ENCODE measurements around the gene PCDHGC5. TPM values are rescaled to one million over a fixed set of nuclear protein-coding genes. Genes with fewer than 3 reads are reported as not detected.

PCDHGC5 gene
- total and polyA plus RNA-seq, 2 donors (not counting 3 experiments of a cell fraction or from before 2014, with no cell fraction given): 0.21 to 1.2 TPM

DNA sequence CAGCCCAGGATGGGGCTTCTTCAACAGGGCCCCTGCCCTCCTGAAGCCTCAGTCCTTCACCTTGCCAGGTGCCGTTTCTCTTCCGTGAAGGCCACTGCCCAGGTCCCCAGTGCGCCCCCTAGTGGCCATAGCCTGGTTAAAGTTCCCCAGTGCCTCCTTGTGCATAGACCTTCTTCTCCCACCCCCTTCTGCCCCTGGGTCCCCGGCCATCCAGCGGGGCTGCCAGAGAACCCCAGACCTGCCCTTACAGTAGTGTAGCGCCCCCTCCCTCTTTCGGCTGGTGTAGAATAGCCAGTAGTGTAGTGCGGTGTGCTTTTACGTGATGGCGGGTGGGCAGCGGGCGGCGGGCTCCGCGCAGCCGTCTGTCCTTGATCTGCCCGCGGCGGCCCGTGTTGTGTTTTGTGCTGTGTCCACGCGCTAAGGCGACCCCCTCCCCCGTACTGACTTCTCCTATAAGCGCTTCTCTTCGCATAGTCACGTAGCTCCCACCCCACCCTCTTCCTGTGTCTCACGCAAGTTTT, 23.6 kb downstream of the PCDHGC5 start:
- DNase-seq (ENCODE audit: low read depth, low spot score) (peak; percentile 76), FAIRE-seq (peak; percentile 31)
- ChIA-PET POLR2A (interaction anchor here (1.3 kb wide), 1 partner anchor 9 kb away, joined by 3 read pairs; no protein-coding TSS in a partner anchor), CTCF (interaction anchor here (1.0 to 9.8 kb wide), 22 partner anchors 9 to 289 kb away, joined by 3 to 158 read pairs (median 10); partner anchors contain the start of genes PCDHB14, PCDHGA10, PCDHGA11 and PCDHGA12)
- no peak for TF ChIP-seq MYC (IDR thresholded peaks at IDR 0.05; ENCODE audit: low read depth, low read length)
- TF ChIP-seq JUN (IDR thresholded peaks at IDR 0.05; ENCODE audit: borderline replicate concordance, insufficient read depth, insufficient read length, low read depth): no peak
- TF ChIP-seq, protein P1, sequence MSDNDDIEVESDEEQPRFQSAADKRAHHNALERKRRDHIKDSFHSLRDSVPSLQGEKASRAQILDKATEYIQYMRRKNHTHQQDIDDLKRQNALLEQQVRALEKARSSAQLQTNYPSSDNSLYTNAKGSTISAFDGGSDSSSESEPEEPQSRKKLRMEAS (IDR thresholded peaks at IDR 0.05; ENCODE audit: insufficient read depth, insufficient read length): no peak
- TF ChIP-seq, protein P2, sequence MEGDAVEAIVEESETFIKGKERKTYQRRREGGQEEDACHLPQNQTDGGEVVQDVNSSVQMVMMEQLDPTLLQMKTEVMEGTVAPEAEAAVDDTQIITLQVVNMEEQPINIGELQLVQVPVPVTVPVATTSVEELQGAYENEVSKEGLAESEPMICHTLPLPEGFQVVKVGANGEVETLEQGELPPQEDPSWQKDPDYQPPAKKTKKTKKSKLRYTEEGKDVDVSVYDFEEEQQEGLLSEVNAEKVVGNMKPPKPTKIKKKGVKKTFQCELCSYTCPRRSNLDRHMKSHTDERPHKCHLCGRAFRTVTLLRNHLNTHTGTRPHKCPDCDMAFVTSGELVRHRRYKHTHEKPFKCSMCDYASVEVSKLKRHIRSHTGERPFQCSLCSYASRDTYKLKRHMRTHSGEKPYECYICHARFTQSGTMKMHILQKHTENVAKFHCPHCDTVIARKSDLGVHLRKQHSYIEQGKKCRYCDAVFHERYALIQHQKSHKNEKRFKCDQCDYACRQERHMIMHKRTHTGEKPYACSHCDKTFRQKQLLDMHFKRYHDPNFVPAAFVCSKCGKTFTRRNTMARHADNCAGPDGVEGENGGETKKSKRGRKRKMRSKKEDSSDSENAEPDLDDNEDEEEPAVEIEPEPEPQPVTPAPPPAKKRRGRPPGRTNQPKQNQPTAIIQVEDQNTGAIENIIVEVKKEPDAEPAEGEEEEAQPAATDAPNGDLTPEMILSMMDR (IDR thresholded peaks at IDR 0.05; ENCODE audit: extremely low read depth in 1 of 2, insufficient read depth in 1 of 2, low read depth in 1 of 2, low read length in 2 of 2): peak; percentile 89 to 94
- TF ChIP-seq FOS (IDR thresholded peaks at IDR 0.05; ENCODE audit: borderline replicate concordance, insufficient read depth, low read length): no peak
- TF ChIP-seq GATA2 (IDR thresholded peaks at IDR 0.05; ENCODE audit: insufficient read depth, insufficient read length, low read depth, low read length): no peak
- no peak for TF ChIP-seq EZH2 (IDR thresholded peaks at IDR 0.05; ENCODE audit: borderline replicate concordance, low read depth, low read length, severe bottlenecking)
- Histone ChIP-seq H2AFZ (ENCODE audit: low read depth, low read length) (peak overlapping the region; percentile 4), H3K9me3 (replicated peaks; ENCODE audit: control insufficient read depth, insufficient read depth, low read length) (no peaks in the 10 kb centered on the region), H3K9ac (replicated peaks; ENCODE audit: extremely low read depth, insufficient read depth, low read length) (peak overlapping the region; percentile 30), H3K4me3 (replicated peaks in 1 of 3; ENCODE audit: insufficient read depth in 1 of 3, low read depth in 1 of 3, low read length in 3 of 3) (peak overlapping the region; percentile 44 to 51 (median 49)), H4K20me1 (replicated peaks; ENCODE audit: control insufficient read depth, extremely low read depth, insufficient read depth, low read length) (no peaks in the 10 kb centered on the region), H3K27ac (ENCODE audit: insufficient read depth, low read depth, low read length) (peak overlapping the region; percentile 19), H3K27me3 (ENCODE audit: control insufficient read depth in 2 of 2, insufficient read depth in 2 of 2, low read length in 2 of 2) (no peaks in the 10 kb centered on the region), H3K4me2 (ENCODE audit: insufficient read depth, low read length) (peak overlapping the region; percentile 71), H3K36me3 (ENCODE audit: control insufficient read depth in 2 of 2, extremely low read depth in 1 of 2, insufficient read depth in 2 of 2, low read length in 2 of 2) (peaks cover 2 to 8% of the 10 kb centered on the region in 2 experiments), H3K4me1 (ENCODE audit: control insufficient read depth, extremely low read depth, insufficient read depth, low read length) (peaks cover 31% of the 10 kb centered on the region), H3K79me2 (ENCODE audit: control insufficient read depth, insufficient read depth, low read length) (no peaks in the 10 kb centered on the region), H3K9me1 (replicated peaks; ENCODE audit: control insufficient read depth, extremely low read depth, insufficient read depth, low read length) (no peaks in the 10 kb centered on the region)
- intact Hi-C loops (cut with micrococcal nuclease) (loop anchor here (1.0 to 2.0 kb wide), 2 partner anchors 36 to 48 kb away; no protein-coding TSS in a partner anchor), dilution Hi-C loops (cut with MboI; ENCODE audit: extremely low pct_ligation_motif_present, low sequenced_read_pairs) (no loop called here)
- no TSS peak for BruUV-seq (replicated peaks)
